ENCODE results near the gene CEP112. TPM values are rescaled to one million over a fixed set of nuclear protein-coding genes. Genes with fewer than 3 reads are reported as not detected.

Gene CEP112
- total and polyA plus RNA-seq, 2 of the 13 experiments (the other 11 are each of a cell fraction or from before 2014, with no cell fraction given), result 1.2 to 3.4 TPM

GRCh38 chr17:66098040-66098439 lies 93.9 kb downstream of the CEP112 start:
- TF ChIP-seq, protein P1, sequence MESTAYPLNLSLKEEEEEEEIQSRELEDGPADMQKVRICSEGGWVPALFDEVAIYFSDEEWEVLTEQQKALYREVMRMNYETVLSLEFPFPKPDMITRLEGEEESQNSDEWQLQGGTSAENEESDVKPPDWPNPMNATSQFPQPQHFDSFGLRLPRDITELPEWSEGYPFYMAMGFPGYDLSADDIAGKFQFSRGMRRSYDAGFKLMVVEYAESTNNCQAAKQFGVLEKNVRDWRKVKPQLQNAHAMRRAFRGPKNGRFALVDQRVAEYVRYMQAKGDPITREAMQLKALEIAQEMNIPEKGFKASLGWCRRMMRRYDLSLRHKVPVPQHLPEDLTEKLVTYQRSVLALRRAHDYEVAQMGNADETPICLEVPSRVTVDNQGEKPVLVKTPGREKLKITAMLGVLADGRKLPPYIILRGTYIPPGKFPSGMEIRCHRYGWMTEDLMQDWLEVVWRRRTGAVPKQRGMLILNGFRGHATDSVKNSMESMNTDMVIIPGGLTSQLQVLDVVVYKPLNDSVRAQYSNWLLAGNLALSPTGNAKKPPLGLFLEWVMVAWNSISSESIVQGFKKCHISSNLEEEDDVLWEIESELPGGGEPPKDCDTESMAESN (CRISPR knock-in tag; conservative IDR thresholded peaks at IDR 0.05), result no peak
- no peak for TF ChIP-seq NCOR1 (IDR thresholded peaks at IDR 0.05; ENCODE audit: borderline replicate concordance, low read length)
- TF ChIP-seq KDM5B (CRISPR knock-in tag; IDR thresholded peaks at IDR 0.05; ENCODE audit: borderline replicate concordance), result no peak
- TF ChIP-seq, protein P2, sequence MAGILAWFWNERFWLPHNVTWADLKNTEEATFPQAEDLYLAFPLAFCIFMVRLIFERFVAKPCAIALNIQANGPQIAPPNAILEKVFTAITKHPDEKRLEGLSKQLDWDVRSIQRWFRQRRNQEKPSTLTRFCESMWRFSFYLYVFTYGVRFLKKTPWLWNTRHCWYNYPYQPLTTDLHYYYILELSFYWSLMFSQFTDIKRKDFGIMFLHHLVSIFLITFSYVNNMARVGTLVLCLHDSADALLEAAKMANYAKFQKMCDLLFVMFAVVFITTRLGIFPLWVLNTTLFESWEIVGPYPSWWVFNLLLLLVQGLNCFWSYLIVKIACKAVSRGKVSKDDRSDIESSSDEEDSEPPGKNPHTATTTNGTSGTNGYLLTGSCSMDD (CRISPR knock-in tag; IDR thresholded peaks at IDR 0.05), result no peak
- no peak for TF ChIP-seq ERF (CRISPR knock-in tag; IDR thresholded peaks at IDR 0.05)
- TF ChIP-seq ZNF225 (CRISPR knock-in tag; IDR thresholded peaks at IDR 0.05), result no peak
- TF ChIP-seq PAF1 (CRISPR knock-in tag; IDR thresholded peaks at IDR 0.05), result no peak
- TF ChIP-seq, protein P3, sequence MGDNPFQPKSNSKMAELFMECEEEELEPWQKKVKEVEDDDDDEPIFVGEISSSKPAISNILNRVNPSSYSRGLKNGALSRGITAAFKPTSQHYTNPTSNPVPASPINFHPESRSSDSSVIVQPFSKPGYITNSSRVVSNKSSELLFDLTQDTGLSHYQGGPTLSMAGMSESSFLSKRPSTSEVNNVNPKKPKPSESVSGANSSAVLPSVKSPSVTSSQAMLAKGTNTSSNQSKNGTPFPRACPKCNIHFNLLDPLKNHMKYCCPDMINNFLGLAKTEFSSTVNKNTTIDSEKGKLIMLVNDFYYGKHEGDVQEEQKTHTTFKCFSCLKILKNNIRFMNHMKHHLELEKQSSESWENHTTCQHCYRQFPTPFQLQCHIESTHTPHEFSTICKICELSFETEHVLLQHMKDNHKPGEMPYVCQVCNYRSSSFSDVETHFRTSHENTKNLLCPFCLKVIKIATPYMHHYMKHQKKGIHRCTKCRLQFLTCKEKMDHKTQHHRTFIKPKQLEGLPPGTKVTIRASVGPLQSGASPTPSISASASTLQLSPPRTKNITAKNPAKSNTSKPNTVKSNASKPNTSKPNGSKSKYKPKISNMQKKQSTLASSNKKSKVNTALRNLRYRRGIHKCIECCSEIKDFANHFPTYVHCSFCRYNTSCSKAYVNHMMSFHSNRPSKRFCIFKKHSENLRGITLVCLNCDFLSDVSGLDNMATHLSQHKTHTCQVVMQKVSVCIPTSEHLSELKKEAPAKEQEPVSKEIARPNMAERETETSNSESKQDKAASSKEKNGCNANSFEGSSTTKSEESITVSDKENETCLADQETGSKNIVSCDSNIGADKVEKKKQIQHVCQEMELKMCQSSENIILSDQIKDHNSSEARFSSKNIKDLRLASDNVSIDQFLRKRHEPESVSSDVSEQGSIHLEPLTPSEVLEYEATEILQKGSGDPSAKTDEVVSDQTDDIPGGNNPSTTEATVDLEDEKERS (CRISPR knock-in tag; IDR thresholded peaks at IDR 0.05), result no peak
- TF ChIP-seq HDAC6 (IDR thresholded peaks at IDR 0.05; ENCODE audit: low read depth, low read length), result no peak
- TF ChIP-seq TBX2 (CRISPR knock-in tag; IDR thresholded peaks at IDR 0.05; ENCODE audit: borderline replicate concordance), result no peak
- TF ChIP-seq ZNF337 (CRISPR knock-in tag; IDR thresholded peaks at IDR 0.05; ENCODE audit: borderline replicate concordance, low read depth), result no peak
- no peak for TF ChIP-seq RAD21 (CRISPR knock-in tag; IDR thresholded peaks at IDR 0.05)
- TF ChIP-seq ZKSCAN5 (CRISPR knock-in tag; IDR thresholded peaks at IDR 0.05), result no peak
- no peak for TF ChIP-seq ARID2 (CRISPR knock-in tag; IDR thresholded peaks at IDR 0.05; ENCODE audit: borderline replicate concordance)
- TF ChIP-seq CREB3 (CRISPR knock-in tag; IDR thresholded peaks at IDR 0.05), result no peak
- TF ChIP-seq SIX4 (CRISPR knock-in tag; IDR thresholded peaks at IDR 0.05), result no peak
- Histone ChIP-seq H4K20me1 (ENCODE audit: insufficient read depth, low read length) (no peaks in the 10 kb centered on the region), H2AFZ (ENCODE audit: low read length) (no peak overlapping the region), H3K4me2 (ENCODE audit: low read depth, low read length) (no peak overlapping the region), H3K36me3 (replicated peaks in 1 of 2; ENCODE audit: control insufficient read depth in 1 of 2, insufficient read depth in 2 of 2, low read length in 2 of 2) (no peaks in the 10 kb centered on the region), H3K27me3 (ENCODE audit: control insufficient read depth in 1 of 2, insufficient read depth in 2 of 2, low read length in 2 of 2) (no peaks in the 10 kb centered on the region), H3K9ac (ENCODE audit: insufficient read depth, low read depth, low read length) (no peak overlapping the region), H3K27ac (ENCODE audit: extremely low read length, insufficient read depth, low read length) (no peak overlapping the region), H3K9me3 (ENCODE audit: low read length) (no peaks in the 10 kb centered on the region), H3K79me2 (ENCODE audit: insufficient read depth, low read length) (no peaks in the 10 kb centered on the region), H3K4me3 (replicated peaks in 1 of 3; ENCODE audit: insufficient read depth in 1 of 3, low read depth in 2 of 3, low read length in 3 of 3) (no peak overlapping the region), H3K4me1 (ENCODE audit: insufficient read depth, low read length) (no peaks in the 10 kb centered on the region)
- no TSS peak for BruUV-seq (replicated peaks)
- CTCF ChIA-PET (ENCODE audit: low intra/inter-chr PET ratio, low total read pairs), result no interaction called here
- intact Hi-C loops (cut with micrococcal nuclease; ENCODE audit: unreplicated experiment) (no loop called here), in situ Hi-C loops (cut with HindIII; ENCODE audit: extremely low pct_ligation_motif_present, low pct_unique_long_range_greater_than_20kb) (no loop called here)
- no peak for FAIRE-seq
- POLR2A ChIA-PET, result no interaction called here
- ATAC-seq, result no peak
- 43% methylated on average over 3 of the region's 3 CpGs for WGBS (ENCODE audit: low lambda C conversion rate)
- DNase-seq (ENCODE audit: low spot score), result no peak

Measured in HepG2 (cell line).